DOHH2 (cell line): ENCODE results near the gene RAX2.

Experiments
- H3F3A ChIP-seq: fragments of 200-600 bp; sonication (generic), shearing (Covaris generic); 2 replicates; pipeline ENCODE4 v1.6.0; 2016; ENCODE audit warnings: antibody characterized with exemption, mild to moderate bottlenecking; ENCODE audit not compliant: control insufficient read depth, insufficient read depth
- H3K27ac ChIP-seq: fragments of 200-600 bp; sonication (generic); 2 replicates; pipeline ENCODE4 v1.5.1; 2014; ENCODE audit warnings: low read depth, mild to moderate bottlenecking, low read length, moderate library complexity
- H3K27me3 ChIP-seq: fragments of 200-600 bp; sonication (generic); 2 replicates; pipeline ENCODE4 v1.6.1; 2014; ENCODE audit warnings: mild to moderate bottlenecking, low read length, mixed read lengths; ENCODE audit not compliant: control insufficient read depth
- H3K36me3 ChIP-seq: fragments of 200-600 bp; sonication (generic); 2 replicates; pipeline ENCODE4 v1.6.1; 2014; ENCODE audit warnings: mild to moderate bottlenecking, low read length, moderate library complexity, mixed read lengths; ENCODE audit not compliant: control insufficient read depth
- H3K4me1 ChIP-seq: fragments of 200-600 bp; sonication (generic); 2 replicates; pipeline ENCODE4 v1.6.1; 2014; ENCODE audit warnings: mild to moderate bottlenecking, low read length, mixed read lengths; ENCODE audit not compliant: control insufficient read depth
- H3K4me2 ChIP-seq: fragments of 200-600 bp; sonication (generic); 2 replicates; pipeline ENCODE4 v1.6.0; 2014; ENCODE audit warnings: mild to moderate bottlenecking, low read length, moderate library complexity
- H3K4me3 ChIP-seq: fragments of 200-600 bp; sonication (generic); 2 replicates; pipeline ENCODE4 v1.5.1; 2014; ENCODE audit warnings: mild to moderate bottlenecking, low read length, mixed read lengths
- H3K79me2 ChIP-seq: fragments of 200-600 bp; sonication (generic); 2 replicates; pipeline ENCODE4 v1.6.1; 2014; ENCODE audit warnings: mild to moderate bottlenecking, low read length, mixed read lengths; ENCODE audit not compliant: control insufficient read depth
- H3K9me2 ChIP-seq: fragments of 200-600 bp; sonication (generic); replicated peaks from 2 replicates; pipeline ENCODE4 v1.6.1; 2014; ENCODE audit warnings: mild to moderate bottlenecking, low read length, mixed read lengths; ENCODE audit not compliant: control insufficient read depth
- H3K9me3 ChIP-seq: fragments of 200-600 bp; sonication (generic); 2 replicates; pipeline ENCODE4 v1.6.1; 2014; ENCODE audit warnings: antibody characterized with exemption, low read length, mixed read lengths; ENCODE audit not compliant: control insufficient read depth, insufficient read depth
- H4K20me1 ChIP-seq: fragments of 200-600 bp; sonication (generic); 2 replicates; pipeline ENCODE4 v1.6.0; 2014; ENCODE audit warnings: low read depth, mild to moderate bottlenecking, antibody characterized with exemption, low read length, moderate library complexity; ENCODE audit not compliant: control insufficient read depth, insufficient read depth
- CTCF ChIP-seq: fragments of 200-600 bp; sonication (generic); IDR thresholded peaks from one replicate; pipeline ENCODE4 v1.5.1; 2014; ENCODE audit warnings: antibody characterized with exemption, mild to moderate bottlenecking, low read depth, low read length; ENCODE audit not compliant: poor library complexity, severe bottlenecking
- EZH2phosphoT487 ChIP-seq: fragments of 200-600 bp; sonication (generic); IDR thresholded peaks from 2 replicates; pipeline ENCODE4 v1.6.1; 2017; ENCODE audit warnings: borderline replicate concordance, mild to moderate bottlenecking, antibody characterized with exemption, low read length, moderate library complexity, mixed read lengths

The RAX2 gene

GRCh38 chr19:3788996-3789778, 17.2 kb upstream of the RAX2 start:
- no peak for TF ChIP-seq CTCF
- no peak for TF ChIP-seq EZH2phosphoT487
- no peaks in the 10 kb centered on the region for H3F3A ChIP-seq
- H3K27ac ChIP-seq = no peak overlapping the region
- no peaks in the 10 kb centered on the region for H4K20me1 ChIP-seq
- no peaks in the 10 kb centered on the region for H3K79me2 ChIP-seq
- H3K9me3 ChIP-seq = no peaks in the 10 kb centered on the region
- no peak overlapping the region for H3K4me3 ChIP-seq
- no peak overlapping the region for H3K4me2 ChIP-seq
- no peaks in the 10 kb centered on the region for H3K4me1 ChIP-seq
- no peaks in the 10 kb centered on the region for H3K36me3 ChIP-seq
- H3K9me2 ChIP-seq = no peaks in the 10 kb centered on the region
- peaks cover 10% of the 10 kb centered on the region; the same call in 1 of the 2 replicates for H3K27me3 ChIP-seq

- Histone ChIP-seq H3K79me2 (no peaks in the 10 kb centered on the region), H3K27me3 (peaks cover 10% of the 10 kb centered on the region; the same call in 1 of the 2 replicates), H3K4me3 (no peak within 1 kb of the TSS), H3K9me2 (no peaks in the 10 kb centered on the region), H3K27ac (no peak within 1 kb of the TSS), H4K20me1 (no peaks in the 10 kb centered on the region), H3K4me2 (no peak within 1 kb of the TSS), H3K4me1 (no peaks in the 10 kb centered on the region), H3K9me3 (peaks cover 15% of the 10 kb centered on the region; the same call in 1 of the 2 replicates), H3K36me3 (no peaks in the 10 kb centered on the region), H3F3A (no peaks in the 10 kb centered on the region)
- TF ChIP-seq CTCF (no peak), EZH2phosphoT487 (no peak)
These were observed 14.2 kb upstream of the RAX2 start, which contains the start of gene MATK for GRCh38 chr19:3785938-3786824. MATK (minus strand) TSS chr19:3786381; CDS start chr19:3785135, 1,246 bp downstream.

GRCh38 chr19:3785451-3785937, 13.5 kb upstream of the RAX2 start:
- no peak overlapping the region for H3K4me2 ChIP-seq
- H3K79me2 ChIP-seq = no peaks in the 10 kb centered on the region
- H3K4me3 ChIP-seq = no peak overlapping the region
- H3K27me3 ChIP-seq = peaks cover 10% of the 10 kb centered on the region; the same call in 1 of the 2 replicates
- TF ChIP-seq EZH2phosphoT487 (no peak), CTCF (no peak)
- H4K20me1 ChIP-seq = no peaks in the 10 kb centered on the region
- no peaks in the 10 kb centered on the region for H3K9me2 ChIP-seq
- H3K27ac ChIP-seq = no peak overlapping the region
- H3K9me3 ChIP-seq = peaks cover 18% of the 10 kb centered on the region; the same call in 1 of the 2 replicates
- no peaks in the 10 kb centered on the region for H3F3A ChIP-seq
- H3K36me3 ChIP-seq = no peaks in the 10 kb centered on the region
- no peaks in the 10 kb centered on the region for H3K4me1 ChIP-seq
